ENCODE measurements around the gene KRT26.
"Not testable (repeated sequence)": the region's sequence is repeated elsewhere in the genome, so short reads cannot be mapped to it uniquely, and the experiment has no call there.

KRT26 gene

DNA sequence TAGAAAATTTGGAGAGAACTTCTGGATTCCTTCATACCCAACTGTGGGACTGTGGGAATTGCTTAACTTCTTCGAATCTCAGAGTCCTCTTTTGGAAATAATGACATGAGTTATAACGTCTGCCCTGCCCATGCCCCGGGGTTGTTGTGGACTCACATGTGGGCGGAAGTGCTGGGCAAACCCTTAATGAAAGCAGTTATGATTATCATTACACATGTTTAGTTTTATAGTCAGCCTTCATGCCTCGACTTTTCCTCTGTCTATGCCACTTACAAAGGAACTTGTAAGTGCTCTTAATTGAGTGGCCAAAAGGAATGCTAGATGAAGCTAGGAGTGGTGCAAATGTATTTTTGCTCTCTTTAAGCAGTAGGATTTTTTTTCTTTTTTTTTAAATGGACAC lies 6.5 kb upstream of the KRT26 start:
- no peak for ATAC-seq
- Mint-ChIP-seq H3K27me3 (peaks cover 62% of the 10 kb centered on the region), H3K27ac (no peak overlapping the region), H3K4me1 (no peaks in the 10 kb centered on the region), H3K9me3 (no peaks in the 10 kb centered on the region), H3K4me3 (no peak overlapping the region), H3K36me3 (ENCODE audit: low read depth) (no peaks in the 10 kb centered on the region)
- no peak for DNase-seq

DNA sequence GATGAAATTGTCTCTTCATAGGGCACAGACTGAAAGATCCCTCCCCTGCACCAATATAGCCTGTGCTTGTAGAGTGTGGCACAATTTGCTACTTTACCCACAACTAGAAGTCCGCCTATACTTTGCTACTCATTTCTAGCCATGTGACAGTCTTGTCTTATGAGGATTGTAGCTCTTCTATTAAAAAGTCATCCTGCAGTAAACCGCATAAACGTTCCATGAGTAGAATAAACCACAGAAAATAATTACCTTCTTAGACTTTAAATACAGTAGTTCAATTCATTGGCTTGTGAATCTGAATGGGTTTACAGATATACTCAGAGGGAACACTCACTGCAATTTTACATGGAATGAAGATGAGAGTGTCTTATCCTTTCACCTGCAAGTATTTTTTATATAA lies 6.0 kb upstream of the KRT26 start:
- Mint-ChIP-seq H3K4me3 (no peak overlapping the region), H3K9me3 (no peaks in the 10 kb centered on the region), H3K36me3 (ENCODE audit: low read depth) (no peaks in the 10 kb centered on the region), H3K27ac (no peak overlapping the region), H3K4me1 (no peaks in the 10 kb centered on the region), H3K27me3 (peaks cover 58% of the 10 kb centered on the region)
- DNase-seq (no peak), ATAC-seq (no peak)

DNA sequence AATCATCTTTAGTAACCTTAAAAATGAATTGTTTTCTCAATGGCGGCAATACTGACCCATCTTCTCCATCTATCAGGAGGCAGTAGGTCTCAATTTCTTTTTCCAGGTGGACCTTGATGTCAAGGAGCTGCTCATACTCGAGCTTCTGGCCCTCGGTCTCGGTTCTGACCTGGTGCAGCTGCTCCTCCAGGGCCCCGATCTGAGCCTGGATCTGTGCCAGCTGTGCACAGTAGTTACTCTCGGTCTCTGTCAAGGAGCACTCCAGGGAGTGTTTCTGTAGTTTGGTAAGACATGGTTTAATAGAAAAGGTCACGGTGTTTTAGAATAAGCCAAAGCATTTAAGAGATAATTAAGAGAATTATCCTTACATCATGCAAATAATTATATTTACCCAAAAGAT lies 5.5 kb upstream of the KRT26 start:
- Mint-ChIP-seq H3K36me3 (ENCODE audit: low read depth) (no peaks in the 10 kb centered on the region), H3K4me3 (no peak overlapping the region), H3K27me3 (peaks cover 63% of the 10 kb centered on the region), H3K9me3 (no peaks in the 10 kb centered on the region), H3K27ac (no peak overlapping the region), H3K4me1 (no peaks in the 10 kb centered on the region)
- ATAC-seq (no peak), DNase-seq (no peak)

DNA sequence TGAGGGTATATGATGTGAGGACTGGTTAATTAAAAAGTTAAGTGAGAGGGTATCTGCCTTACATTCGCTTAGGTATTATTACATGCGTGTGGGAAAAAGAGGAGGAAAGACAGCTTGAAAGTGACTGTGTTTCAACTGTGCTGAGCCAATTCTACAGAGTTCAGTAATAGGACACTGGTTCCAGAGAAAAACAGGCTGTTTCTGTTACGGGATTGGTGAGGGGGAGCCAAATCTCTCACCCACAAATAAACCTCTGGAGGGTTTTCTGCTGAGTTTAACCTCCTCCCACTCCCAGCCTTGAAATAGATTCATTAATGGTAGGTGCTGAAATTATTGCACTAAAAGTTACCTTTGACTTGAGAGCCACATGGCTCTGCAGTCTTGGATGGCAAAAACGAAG lies 3.9 kb upstream of the KRT26 start:
- no peaks in the 10 kb centered on the region for H3K36me3 Mint-ChIP-seq (ENCODE audit: low read depth)
- H3K27me3 Mint-ChIP-seq, result peaks cover 64% of the 10 kb centered on the region
- ATAC-seq (no peak), DNase-seq (no peak)
- no peaks in the 10 kb centered on the region for H3K9me3 Mint-ChIP-seq
- H3K27ac Mint-ChIP-seq, result no peak overlapping the region
- no peaks in the 10 kb centered on the region for H3K4me1 Mint-ChIP-seq
- H3K4me3 Mint-ChIP-seq, result no peak overlapping the region

DNA sequence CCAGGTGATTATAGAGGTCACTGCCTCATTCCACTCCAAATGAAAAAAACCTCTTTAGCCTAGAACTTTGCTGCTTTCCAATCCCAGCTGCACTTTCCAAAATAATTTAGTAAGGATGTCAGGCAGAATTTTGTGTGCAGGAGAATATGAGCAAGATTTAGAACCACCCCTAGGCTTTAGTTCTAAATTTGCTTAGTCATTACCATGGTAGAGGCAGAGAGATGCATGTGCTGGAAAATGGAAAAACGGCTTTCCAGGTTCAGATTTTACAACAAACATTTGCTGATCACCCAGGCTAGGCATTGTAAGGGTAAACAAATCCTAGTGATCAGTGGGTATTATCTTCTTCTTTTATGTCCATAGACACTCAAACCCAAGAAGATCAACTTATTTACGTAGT lies 6.3 kb downstream of the KRT26 start:
- Mint-ChIP-seq H3K4me1 (no peaks in the 10 kb centered on the region), H3K27me3 (peaks cover 23% of the 10 kb centered on the region), H3K9me3 (peaks cover 27% of the 10 kb centered on the region), H3K4me3 (no peak overlapping the region), H3K27ac (no peak overlapping the region), H3K36me3 (ENCODE audit: low read depth) (peaks cover 4% of the 10 kb centered on the region)
- ATAC-seq (no peak), DNase-seq (no peak)

DNA sequence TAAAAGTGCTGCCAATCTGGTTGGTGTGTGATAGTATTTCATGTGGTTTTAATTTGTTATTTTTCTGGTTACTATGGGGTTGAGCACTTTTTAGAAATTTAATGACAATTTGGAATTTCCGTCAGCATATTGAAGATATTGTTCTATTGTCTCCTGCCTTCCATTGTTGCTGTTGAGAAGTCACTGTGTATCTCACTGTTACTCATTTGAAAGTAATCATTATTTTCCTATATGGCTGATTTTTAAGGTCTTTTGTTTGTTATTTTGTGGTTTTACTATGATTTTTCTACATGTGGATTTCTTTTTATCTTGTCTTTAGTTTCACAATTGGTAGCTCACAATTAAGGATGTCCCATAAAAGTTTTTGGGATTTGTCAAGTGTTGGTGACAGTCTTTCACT lies 8.2 kb downstream of the KRT26 start:
- H3K27ac Mint-ChIP-seq, result no peak overlapping the region
- ATAC-seq, result no peak
- H3K27me3 Mint-ChIP-seq, result peaks cover 29% of the 10 kb centered on the region

DNA sequence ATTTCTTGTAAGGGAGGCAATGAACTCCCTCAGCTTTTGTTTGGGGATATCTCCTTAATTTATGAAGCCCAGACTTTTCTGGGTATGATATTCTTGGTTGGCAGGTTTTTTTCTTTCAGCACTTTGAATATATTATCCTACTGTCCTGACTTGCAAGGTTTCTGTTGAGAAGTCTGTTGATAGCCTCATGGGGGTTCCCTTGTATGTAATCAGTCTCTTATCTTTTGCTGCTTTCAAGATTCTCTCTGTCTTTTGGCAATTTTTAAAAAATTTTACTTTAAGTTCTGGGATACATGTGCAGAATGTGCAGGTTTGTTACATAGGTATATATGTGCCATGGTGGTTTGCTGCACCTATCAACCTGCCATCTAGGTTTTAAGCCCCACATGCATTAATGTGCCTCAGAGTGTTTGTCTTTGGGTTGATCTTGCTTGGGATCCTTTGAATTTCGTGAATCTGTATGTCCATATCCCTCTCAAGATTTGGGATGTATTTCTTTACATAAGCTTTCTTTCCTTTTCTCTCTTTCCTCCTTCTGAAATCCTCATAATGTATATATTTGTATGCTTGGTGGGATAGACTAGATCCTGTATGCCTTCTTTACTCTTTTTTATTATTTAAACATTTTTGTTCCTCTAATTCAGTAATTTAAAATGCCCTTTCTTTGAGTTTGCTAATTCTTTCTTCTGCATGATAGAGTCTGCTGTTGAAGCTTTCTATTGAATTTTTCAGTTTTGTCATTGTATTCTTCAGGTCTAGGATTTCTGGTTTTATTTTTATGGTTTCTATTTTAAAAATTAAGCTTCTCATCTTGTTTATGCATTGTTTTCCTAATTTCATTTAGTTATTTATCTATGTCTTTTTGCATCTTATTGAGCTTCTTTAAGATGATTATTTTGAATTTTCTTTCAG lies 11.6 kb downstream of the KRT26 start:
- peaks cover 41% of the 10 kb centered on the region for H3K27me3 Mint-ChIP-seq
- peaks cover 9% of the 10 kb centered on the region for H3K36me3 Mint-ChIP-seq (ENCODE audit: low read depth)
- no peak overlapping the region for H3K27ac Mint-ChIP-seq
- H3K4me3 Mint-ChIP-seq, result no peak overlapping the region
- H3K9me3 Mint-ChIP-seq, result peaks cover 60% of the 10 kb centered on the region
- H3K4me1 Mint-ChIP-seq, result no peaks in the 10 kb centered on the region
- ATAC-seq, result no peak
- DNase-seq, result no peak

More for the DNA sequence above, 8.2 kb downstream of the KRT26 start:
- H3K36me3 Mint-ChIP-seq (ENCODE audit: low read depth), result peaks cover 7% of the 10 kb centered on the region
- peaks cover 44% of the 10 kb centered on the region for H3K9me3 Mint-ChIP-seq
- no peak overlapping the region for H3K4me3 Mint-ChIP-seq
- H3K4me1 Mint-ChIP-seq, result no peaks in the 10 kb centered on the region
- DNase-seq, result no peak

DNA sequence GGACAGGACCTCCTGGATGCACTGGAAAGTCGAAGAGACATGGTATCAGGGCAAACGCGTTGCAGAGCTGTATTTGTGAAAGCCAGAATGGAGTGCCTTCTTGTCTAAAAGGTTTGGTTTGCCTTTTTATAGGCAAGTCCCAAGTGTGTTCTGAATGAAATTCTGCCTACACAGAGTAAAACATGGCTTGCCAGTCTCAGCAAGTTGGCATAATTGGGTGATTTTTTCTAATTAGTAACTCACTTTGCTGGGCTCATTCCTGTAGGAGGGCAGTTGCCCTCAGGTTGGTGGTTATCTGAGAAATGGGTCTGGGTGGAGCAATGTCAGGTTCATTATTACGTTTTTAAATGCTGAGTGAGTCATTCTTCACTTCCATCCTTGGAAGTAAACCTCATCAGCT lies 16.8 kb downstream of the KRT26 start, which contains the start of gene KRT25:
Gene KRT25 (minus strand): TSS at position 101 of the 400 bp plus-strand sequence. CDS start 60 bp downstream, at position 41.
- H3K4me1 Mint-ChIP-seq, result no peaks in the 10 kb centered on the region
- peaks cover 29% of the 10 kb centered on the region for H3K9me3 Mint-ChIP-seq
- peaks cover 45% of the 10 kb centered on the region for H3K27me3 Mint-ChIP-seq
- DNase-seq (no peak), ATAC-seq (no peak)
- no peak within 1 kb of the TSS for H3K27ac Mint-ChIP-seq
- peaks cover 5% of the 10 kb centered on the region for H3K36me3 Mint-ChIP-seq (ENCODE audit: low read depth)
- no peak within 1 kb of the TSS for H3K4me3 Mint-ChIP-seq

DNA sequence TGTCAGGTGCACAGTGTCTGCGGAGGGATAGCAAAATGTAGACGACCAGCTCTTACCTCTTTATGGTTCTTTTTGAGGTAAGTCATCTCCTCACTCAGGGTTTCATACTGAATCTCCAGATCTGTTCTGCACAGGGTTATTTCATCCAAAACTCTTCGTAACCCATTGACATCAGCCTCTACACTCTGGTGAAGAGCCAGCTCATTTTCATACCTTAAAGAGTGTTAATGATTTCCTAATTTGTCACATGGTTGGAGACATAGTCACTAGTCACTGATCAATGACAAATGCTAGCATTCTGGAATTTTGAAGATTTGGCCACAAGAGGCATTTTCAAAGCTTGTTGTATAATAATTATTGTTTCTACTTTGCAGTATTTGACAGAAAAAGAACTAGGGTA lies 18.2 kb downstream of the KRT26 start:
- Mint-ChIP-seq H3K27ac (no peak overlapping the region), H3K9me3 (peaks cover 15% of the 10 kb centered on the region), H3K27me3 (peaks cover 42% of the 10 kb centered on the region), H3K4me1 (no peaks in the 10 kb centered on the region), H3K36me3 (ENCODE audit: low read depth) (peaks cover 2% of the 10 kb centered on the region), H3K4me3 (no peak overlapping the region)
- ATAC-seq (no peak), DNase-seq (no peak)

DNA sequence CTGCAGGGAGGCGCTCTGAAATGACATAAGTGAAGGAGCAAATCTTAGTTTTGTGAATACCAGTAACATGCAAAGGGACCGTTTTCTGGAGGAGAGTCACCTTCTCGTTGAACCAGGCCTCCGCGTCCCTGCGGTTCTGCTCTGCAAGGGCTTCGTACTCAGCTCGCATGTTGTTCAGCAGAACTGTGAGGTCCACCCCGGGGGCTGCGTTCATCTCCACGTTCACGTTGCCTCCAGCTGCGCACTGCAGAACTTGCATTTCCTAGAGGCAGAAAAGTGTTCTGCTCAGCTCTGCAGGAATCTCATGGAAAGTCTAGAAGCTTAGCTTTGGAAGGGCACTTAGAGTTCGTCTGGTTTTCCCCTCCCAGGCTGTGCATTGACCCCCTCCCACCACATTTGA lies 20.9 kb downstream of the KRT26 start:
- ATAC-seq, result no peak
- Mint-ChIP-seq H3K9me3 (no peaks in the 10 kb centered on the region), H3K27ac (no peak overlapping the region), H3K4me3 (no peak overlapping the region), H3K27me3 (peaks cover 35% of the 10 kb centered on the region), H3K4me1 (no peaks in the 10 kb centered on the region), H3K36me3 (ENCODE audit: low read depth) (no peaks in the 10 kb centered on the region)
- no peak for DNase-seq

DNA sequence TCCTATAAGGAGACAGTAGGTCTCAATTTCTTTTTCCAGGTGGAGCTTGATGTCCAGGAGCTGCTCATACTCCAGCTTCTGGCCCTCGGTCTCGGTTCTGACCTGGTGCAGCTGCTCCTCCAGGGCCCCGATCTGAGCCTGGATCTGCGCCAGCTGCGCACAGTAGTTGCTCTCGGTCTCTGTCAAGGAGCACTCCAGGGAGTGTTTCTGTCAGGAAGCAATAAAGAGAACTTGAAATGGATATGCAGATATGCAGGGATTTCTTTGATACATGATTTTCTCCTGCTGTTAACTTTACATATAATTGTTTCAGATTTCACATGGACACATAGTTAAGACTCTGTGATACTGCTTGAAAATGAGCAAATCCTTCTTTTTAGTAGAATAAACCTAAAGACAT lies 21.6 kb downstream of the KRT26 start:
- Mint-ChIP-seq H3K4me1 (no peaks in the 10 kb centered on the region), H3K27ac (no peak overlapping the region), H3K27me3 (peaks cover 32% of the 10 kb centered on the region), H3K36me3 (ENCODE audit: low read depth) (no peaks in the 10 kb centered on the region), H3K9me3 (no peaks in the 10 kb centered on the region), H3K4me3 (no peak overlapping the region)
- DNase-seq (no peak), ATAC-seq (no peak)

DNA sequence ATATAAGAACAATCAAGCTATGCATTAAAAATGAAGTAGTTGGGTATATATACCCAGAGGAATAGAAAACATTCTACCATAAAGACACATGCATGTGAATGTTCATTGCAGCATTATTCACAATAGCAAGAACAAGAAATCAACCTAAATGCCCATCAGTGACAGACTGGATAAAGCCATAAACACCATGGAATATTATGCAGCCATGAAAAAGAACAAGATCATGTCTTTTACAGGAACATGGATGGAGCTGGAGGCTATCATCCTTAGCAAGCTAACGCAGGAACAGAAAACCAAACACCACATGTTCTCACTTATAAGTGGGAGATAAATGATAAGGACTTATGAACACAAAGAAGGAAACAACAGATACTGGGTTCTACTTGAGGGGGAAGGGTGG lies 23.3 kb downstream of the KRT26 start:
- H3K9me3 Mint-ChIP-seq; ATAC-seq; H3K4me3 Mint-ChIP-seq; H3K27ac Mint-ChIP-seq; H3K4me1 Mint-ChIP-seq; H3K36me3 Mint-ChIP-seq (ENCODE audit: low read depth); DNase-seq: not testable (repeated sequence)
- H3K27me3 Mint-ChIP-seq, result peaks cover 30% of the 10 kb centered on the region

DNA sequence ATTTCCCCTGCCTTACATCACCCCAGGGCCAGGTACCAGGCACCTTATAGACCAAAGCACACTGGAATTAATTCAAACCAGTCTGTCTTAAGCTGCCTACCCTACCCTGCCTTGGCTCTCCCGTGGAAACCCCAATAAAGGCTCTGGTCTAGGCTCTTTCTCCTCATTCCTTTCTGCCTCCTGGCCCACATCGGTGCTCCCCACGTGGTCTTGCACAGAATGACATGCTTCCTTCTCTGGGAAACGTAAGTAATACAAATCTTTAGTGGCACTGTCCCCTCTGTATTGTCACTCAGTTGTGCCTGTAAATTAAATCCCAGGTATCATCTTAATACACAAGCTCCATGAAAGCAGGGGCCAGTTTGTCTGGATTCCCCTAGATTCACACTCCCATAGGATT lies 33.4 kb downstream of the KRT26 start:
- H3K36me3 Mint-ChIP-seq (ENCODE audit: low read depth), result peaks cover 2% of the 10 kb centered on the region
- H3K9me3 Mint-ChIP-seq, result peaks cover 5% of the 10 kb centered on the region
- no peak overlapping the region for H3K27ac Mint-ChIP-seq
- no peak for ATAC-seq
- H3K27me3 Mint-ChIP-seq, result peaks cover 14% of the 10 kb centered on the region
- H3K4me3 Mint-ChIP-seq, result no peak overlapping the region
- DNase-seq, result no peak
- no peaks in the 10 kb centered on the region for H3K4me1 Mint-ChIP-seq

DNA sequence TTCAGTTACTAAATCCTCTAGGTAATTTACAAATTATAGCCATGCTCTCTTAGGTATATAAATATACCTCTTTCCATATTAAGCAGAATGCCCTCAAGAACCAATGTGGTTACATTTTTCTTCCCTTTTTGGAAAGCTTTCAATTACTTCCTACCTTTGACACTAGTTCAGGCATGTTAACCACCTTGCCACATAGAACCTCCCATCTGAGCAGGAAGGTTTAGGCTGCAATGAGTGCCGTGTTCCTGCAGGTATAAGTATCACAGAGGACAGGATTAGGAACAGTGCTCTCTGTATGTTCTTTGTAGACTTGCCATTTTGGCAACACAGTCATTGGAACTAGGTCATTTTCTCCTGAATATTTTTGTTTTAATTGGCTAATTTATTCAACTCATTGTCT lies 37.0 kb downstream of the KRT26 start:
- Mint-ChIP-seq H3K9me3 (no peaks in the 10 kb centered on the region), H3K27ac (no peak overlapping the region), H3K27me3 (peaks cover 22% of the 10 kb centered on the region), H3K4me1 (no peaks in the 10 kb centered on the region), H3K36me3 (ENCODE audit: low read depth) (no peaks in the 10 kb centered on the region), H3K4me3 (no peak overlapping the region)
- ATAC-seq (no peak), DNase-seq (no peak)

DNA sequence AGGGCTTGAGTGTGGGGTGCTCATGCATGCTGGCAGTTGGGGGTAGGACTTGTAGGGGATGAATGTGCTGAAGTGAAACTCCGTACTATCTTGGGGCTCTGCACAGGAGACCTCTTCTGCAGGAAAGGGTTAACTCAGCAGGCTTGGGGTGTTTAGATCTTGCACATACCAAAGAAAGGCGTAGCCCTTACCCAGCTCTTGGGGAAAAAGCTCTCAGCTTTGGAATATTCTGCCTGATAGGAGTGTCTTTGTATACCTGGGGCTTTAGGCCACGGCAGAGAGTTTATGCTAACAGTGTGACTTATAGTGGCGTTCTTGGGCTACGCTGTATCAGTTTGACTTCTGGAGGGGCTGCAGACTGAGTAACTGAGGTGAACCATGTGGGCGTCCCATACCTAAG lies 38.0 kb downstream of the KRT26 start:
- Mint-ChIP-seq H3K36me3 (ENCODE audit: low read depth) (no peaks in the 10 kb centered on the region), H3K4me1 (no peaks in the 10 kb centered on the region), H3K27me3 (peaks cover 24% of the 10 kb centered on the region), H3K4me3 (no peak overlapping the region), H3K9me3 (no peaks in the 10 kb centered on the region), H3K27ac (no peak overlapping the region)
- no peak for ATAC-seq
- DNase-seq, result no peak

Data from activated naive CD8-positive, alpha-beta T cell treated with anti-CD3 and anti-CD28 coated beads, Interleukin-2, amount 50 U/mL, for 24 hours (primary cell).